Endothelial cell of umbilical vein (primary cell): ENCODE results near the gene ATXN1. TPM values are rescaled to one million over a fixed set of nuclear protein-coding genes. Genes with fewer than 3 reads are reported as not detected.

Experiments
- BruUV-seq: library from RNA; stranded (reverse); fragments of 400-500 nt; replicated peaks from 2 replicates; lab custom pipeline; 2021; lab: Mats Ljungman, UMichigan
- CTCF ChIA-PET: fragments of 300-600, 350-600 bp; sonication (Branson Sonifier 250); formaldehyde crosslinking; loops from one replicate; lab custom pipeline; 2021; ENCODE audit warnings: antibody characterized with exemption, inconsistent platforms; lab: Charles Lee
- POLR2A ChIA-PET: fragments of 300-600, 350-600 bp; sonication (Branson Sonifier 250); formaldehyde crosslinking; loops from one replicate; lab custom pipeline; 2021; ENCODE audit warnings: antibody characterized with exemption, inconsistent platforms; lab: Charles Lee
- DNase-seq: peaks from one replicate; pipeline ENCODE4 v3.0.0-alpha.2; 2011; ENCODE audit warnings: low read depth, low spot score
- FAIRE-seq: peaks from 2 replicates; lab custom pipeline; 2011; peaks lifted over from hg19 to GRCh38; lab: Jason Lieb, UNC
- H2AFZ ChIP-seq: 2 replicates; pipeline ENCODE4 v1.6.0; 2012; ENCODE audit warnings: low read depth, low read length, control low read depth, inconsistent platforms
- H3K27ac ChIP-seq: 2 replicates; pipeline ENCODE4 v1.5.1; 2011; ENCODE audit warnings: low read depth, mild to moderate bottlenecking, control low read depth, low read length, moderate library complexity; ENCODE audit not compliant: insufficient read depth
- H3K27me3 ChIP-seq, 2 experiments: 2 replicates each; pipeline versions ENCODE4 v1.6.0 to v1.6.1; 2011; ENCODE audit warnings: low read length in 2 of 2, mixed read lengths in 1 of 2; ENCODE audit not compliant: control insufficient read depth in 2 of 2, insufficient read depth in 2 of 2
- H3K36me3 ChIP-seq, 2 experiments: 2 replicates in 1 of 2; 3 replicates in 1 of 2; pipeline ENCODE4 v1.5.1; 2011; ENCODE audit warnings: low read length in 2 of 2, mild to moderate bottlenecking in 1 of 2, moderate library complexity in 1 of 2; ENCODE audit not compliant: control insufficient read depth in 2 of 2, insufficient read depth in 2 of 2; ENCODE audit errors: extremely low read depth in 1 of 2
- H3K4me1 ChIP-seq: 3 replicates; pipeline ENCODE4 v1.5.1; 2011; ENCODE audit warnings: mild to moderate bottlenecking, low read length; ENCODE audit not compliant: control insufficient read depth, insufficient read depth; ENCODE audit errors: extremely low read depth
- H3K4me2 ChIP-seq: 2 replicates; pipeline ENCODE4 v1.6.1; 2011; ENCODE audit warnings: low read length, control low read depth, mixed read lengths; ENCODE audit not compliant: insufficient read depth
- H3K4me3 ChIP-seq, 3 experiments: fragments of 200-600 bp in 1 of 3; sonication (generic), shearing (Covaris generic) in 1 of 3; replicated peaks in 1 of 3; 2 replicates each; pipeline ENCODE4 v1.5.1; 2011 to 2016; ENCODE audit warnings: control low read depth in 3 of 3, low read length in 3 of 3, mild to moderate bottlenecking in 2 of 3, inconsistent platforms in 1 of 3, low read depth in 1 of 3, moderate library complexity in 1 of 3; ENCODE audit not compliant: insufficient read depth in 1 of 3
- H3K79me2 ChIP-seq: 2 replicates; pipeline ENCODE4 v1.6.0; 2012; ENCODE audit warnings: low read length, inconsistent platforms; ENCODE audit not compliant: control insufficient read depth, insufficient read depth
- H3K9ac ChIP-seq: replicated peaks from 2 replicates; pipeline ENCODE3; 2011; ENCODE audit warnings: low read length, control low read depth; ENCODE audit not compliant: insufficient read depth; ENCODE audit errors: extremely low read depth
- H3K9me1 ChIP-seq: replicated peaks from 3 replicates; pipeline ENCODE4 v1.6.0; 2011; ENCODE audit warnings: mild to moderate bottlenecking, low read length; ENCODE audit not compliant: control insufficient read depth, insufficient read depth; ENCODE audit errors: extremely low read depth
- H3K9me3 ChIP-seq: replicated peaks from 2 replicates; pipeline ENCODE4 v1.5.1; 2012; ENCODE audit warnings: low read length, inconsistent platforms; ENCODE audit not compliant: control insufficient read depth, insufficient read depth
- H4K20me1 ChIP-seq: replicated peaks from 2 replicates; pipeline ENCODE3; 2011; ENCODE audit warnings: mild to moderate bottlenecking, low read length; ENCODE audit not compliant: control insufficient read depth, insufficient read depth; ENCODE audit errors: extremely low read depth
- CTCF ChIP-seq, 2 donors: IDR thresholded peaks; 1 replicate in 1 of 2; 2 replicates in 1 of 2; pipeline ENCODE4 v1.5.1; 2011; ENCODE audit warnings: low read length in 2 of 2, mild to moderate bottlenecking in 2 of 2, moderate library complexity in 2 of 2, control low read depth in 1 of 2, inconsistent platforms in 1 of 2, low read depth in 1 of 2; ENCODE audit not compliant: insufficient read depth in 1 of 2; ENCODE audit errors: extremely low read depth in 1 of 2
- EZH2 ChIP-seq: IDR thresholded peaks from 2 replicates; pipeline ENCODE4 v1.6.1; 2012; ENCODE audit warnings: borderline replicate concordance, low read depth, mild to moderate bottlenecking, moderate library complexity, low read length, inconsistent platforms; ENCODE audit not compliant: severe bottlenecking
- FOS ChIP-seq: IDR thresholded peaks from 2 replicates; pipeline ENCODE4 v1.6.1; 2011; ENCODE audit warnings: mild to moderate bottlenecking, low read length, moderate library complexity, borderline replicate concordance; ENCODE audit not compliant: insufficient read depth
- GATA2 ChIP-seq: IDR thresholded peaks from 2 replicates; pipeline ENCODE4 v1.7.0; 2011; ENCODE audit warnings: low read depth, mild to moderate bottlenecking, moderate library complexity, mixed read lengths, low read length; ENCODE audit not compliant: insufficient read length, insufficient read depth
- JUN ChIP-seq: IDR thresholded peaks from 2 replicates; pipeline ENCODE4 v1.6.1; 2011; ENCODE audit warnings: borderline replicate concordance, low read depth; ENCODE audit not compliant: insufficient read length, insufficient read depth
- MAX ChIP-seq: IDR thresholded peaks from 2 replicates; pipeline ENCODE4 v1.6.1; 2011; ENCODE audit not compliant: insufficient read depth, insufficient read length
- MYC ChIP-seq: IDR thresholded peaks from one replicate; pipeline ENCODE4 v1.6.1; 2011; ENCODE audit warnings: mild to moderate bottlenecking, low read depth, low read length
- POLR2A ChIP-seq: IDR thresholded peaks from 2 replicates; pipeline ENCODE4 v1.6.1; 2012; ENCODE audit warnings: low read depth, mild to moderate bottlenecking, control low read depth, low read length
- POLR2AphosphoS5 ChIP-seq: IDR thresholded peaks from 2 replicates; pipeline ENCODE4 v1.6.1; 2012; ENCODE audit warnings: low read depth, mild to moderate bottlenecking, control low read depth, low read length, moderate library complexity; ENCODE audit not compliant: insufficient read depth
- dilution Hi-C: fragments of 300-500 bp; cut with MboI; formaldehyde crosslinking; loops from one replicate; pipeline ENCODE4 v1.15.0; 2019; ENCODE audit warnings: low sequenced_read_pairs; ENCODE audit not compliant: extremely low pct_ligation_motif_present
- intact Hi-C: fragments of 100-400 bp; cut with micrococcal nuclease; formaldehyde crosslinking; loops from one replicate; pipeline ENCODE4 v1.10.0; 2022
- polyA plus RNA-seq, 4 experiments: library from polyadenylated mRNA; depleted of rRNA in 3 of 4; stranded (reverse) in 3 of 4; unstranded in 1 of 4; fragments of >200 nt; gene quantifications; 2 replicates each; pipeline versions ENCODE4 v1.2.1 to v1.2.3, GENCODE V29; 2011 to 2012; ENCODE audit warnings: missing spikeins in 1 of 4
- total RNA-seq: library from RNA; stranded (reverse); gene quantifications from 2 replicates; pipeline ENCODE4 v1.2.3, GENCODE V29; 2021

ATXN1 gene
- total and polyA plus RNA-seq, 2 donors (not counting 3 experiments of a cell fraction or from before 2014, with no cell fraction given) = 16.4 to 33.0 TPM

DNA sequence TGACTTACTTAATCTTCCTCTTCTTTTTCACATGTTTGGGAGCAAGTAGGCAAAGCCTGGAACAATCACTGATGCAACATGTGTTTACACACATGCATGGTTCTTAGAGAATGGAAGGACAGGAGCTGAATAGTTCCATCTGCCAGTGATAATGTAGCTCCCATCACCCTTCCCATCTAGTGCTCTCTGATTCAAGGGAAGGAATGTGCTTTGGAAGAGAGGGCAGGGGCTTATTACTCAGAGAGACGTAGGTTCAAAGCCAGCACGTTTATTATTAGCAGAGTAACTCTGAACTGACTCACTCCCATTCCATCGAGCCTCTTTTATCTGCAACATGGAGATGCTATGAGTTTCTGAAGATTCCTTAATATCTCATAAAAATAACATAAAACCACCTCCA is 311.0 kb downstream of the ATXN1 start:
- Histone ChIP-seq H3K36me3 (no peaks in the 10 kb centered on the region), H3K27ac (no peak overlapping the region), H3K4me3 (no peak overlapping the region), H3K27me3 (no peaks in the 10 kb centered on the region), H3K4me1 (no peaks in the 10 kb centered on the region), H3K4me2 (no peak overlapping the region), H2AFZ (no peak overlapping the region), H3K9me1 (no peaks in the 10 kb centered on the region), H4K20me1 (no peaks in the 10 kb centered on the region), H3K9me3 (no peaks in the 10 kb centered on the region), H3K9ac (no peak overlapping the region), H3K79me2 (no peaks in the 10 kb centered on the region)
- no TSS peak for BruUV-seq
- POLR2A ChIA-PET = no interaction called here
- DNase-seq = no peak
- CTCF ChIA-PET = interaction anchor here (1.4 kb wide), 1 partner anchor 9 kb away, joined by 3 read pairs; no protein-coding TSS in a partner anchor
- intact Hi-C loops = no loop called here
- no peak for TF ChIP-seq FOS
- TF ChIP-seq JUN = no peak
- no peak for TF ChIP-seq POLR2A
- TF ChIP-seq EZH2 = no peak
- TF ChIP-seq MYC = no peak
- TF ChIP-seq GATA2 = no peak
- no peak for TF ChIP-seq CTCF (IDR thresholded peaks at IDR 0.05; ENCODE audit: extremely low read depth in 1 of 2, insufficient read depth in 1 of 2, low read depth in 1 of 2, low read length in 2 of 2)
- no peak for TF ChIP-seq MAX
- TF ChIP-seq POLR2AphosphoS5 = no peak
- dilution Hi-C loops = no loop called here
- no peak for FAIRE-seq
